CMK (cell line): ENCODE results near the gene FRAS1.
"Not testable (repeated sequence)": the region's sequence is repeated elsewhere in the genome, so short reads cannot be mapped to it uniquely, and the experiment has no call there.

Experiments
- DNase-seq: peaks from one replicate; pipeline ENCODE4 v3.0.0-alpha.2; 2010; ENCODE audit warnings: low read depth

Gene FRAS1

GRCh38 chr4:78325271-78326157, 268.4 kb downstream of the FRAS1 start:
- no peak for DNase-seq

DNA sequence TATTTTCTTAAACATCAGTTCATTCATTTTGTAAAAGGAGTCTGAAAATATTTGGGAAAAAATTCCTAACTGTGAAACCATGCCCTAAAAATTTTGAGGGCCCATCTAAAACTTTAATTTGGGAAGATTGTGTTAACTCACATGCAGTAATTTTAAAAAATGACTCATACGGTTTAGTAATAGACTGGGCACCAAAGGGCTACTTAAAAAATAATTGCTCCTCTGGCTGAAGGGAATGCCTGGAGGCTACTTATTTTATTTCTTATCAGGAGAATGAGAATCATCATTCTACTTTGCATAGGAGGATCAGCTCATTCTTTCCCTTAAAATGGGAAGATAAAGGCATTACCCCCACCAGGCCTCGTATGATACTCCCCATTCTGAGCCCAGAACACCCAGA, 271.5 kb downstream of the FRAS1 start:
- DNase-seq, result not testable (repeated sequence)

DNA sequence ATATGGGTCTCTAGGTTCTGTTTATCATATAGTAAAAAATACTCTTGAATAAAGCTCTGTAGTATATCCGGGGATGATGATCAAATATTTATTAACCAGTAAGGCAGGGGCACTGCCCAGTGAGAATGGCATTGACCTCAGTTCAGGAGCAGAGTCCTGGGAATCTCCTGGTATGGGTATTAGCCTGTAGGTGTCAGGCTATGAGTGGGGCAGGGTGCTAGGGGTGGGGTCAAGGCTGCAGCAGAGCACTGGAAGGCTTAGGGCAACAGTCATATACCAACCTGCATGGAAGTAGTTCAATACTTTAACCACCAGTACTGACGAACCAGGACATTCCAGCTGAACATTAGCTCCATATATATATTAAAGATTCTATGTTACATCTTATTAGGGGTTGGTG, 274.1 kb downstream of the FRAS1 start:
- no peak for DNase-seq

DNA sequence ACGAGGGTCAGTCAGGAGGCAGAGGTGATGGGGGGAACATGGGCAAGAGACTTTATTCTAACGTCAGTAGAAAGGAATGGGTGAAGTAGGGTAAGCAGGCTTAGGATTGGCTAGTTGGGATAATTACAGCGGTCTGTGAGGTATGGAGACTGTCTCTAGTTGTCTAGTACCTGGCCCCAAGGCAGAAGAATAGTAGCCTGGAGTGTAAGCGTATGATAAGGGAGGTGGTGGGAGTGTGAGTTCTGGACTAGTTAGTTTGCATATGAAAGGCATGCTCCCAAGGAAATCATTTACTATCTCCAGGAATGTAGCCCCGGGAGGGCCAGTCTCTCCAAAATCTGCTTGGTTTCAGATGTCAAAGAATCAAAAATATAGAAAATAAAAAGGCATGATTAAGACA, 274.8 kb downstream of the FRAS1 start:
- no peak for DNase-seq

- DNase-seq, result no peak
Measured at GRCh38 chr4:78332976-78333375, 275.9 kb downstream of the FRAS1 start.

- no peak for DNase-seq
Measured at GRCh38 chr4:78336093-78336943, 279.2 kb downstream of the FRAS1 start.

GRCh38 chr4:78337244-78338020, 280.3 kb downstream of the FRAS1 start:
- no peak for DNase-seq

DNA sequence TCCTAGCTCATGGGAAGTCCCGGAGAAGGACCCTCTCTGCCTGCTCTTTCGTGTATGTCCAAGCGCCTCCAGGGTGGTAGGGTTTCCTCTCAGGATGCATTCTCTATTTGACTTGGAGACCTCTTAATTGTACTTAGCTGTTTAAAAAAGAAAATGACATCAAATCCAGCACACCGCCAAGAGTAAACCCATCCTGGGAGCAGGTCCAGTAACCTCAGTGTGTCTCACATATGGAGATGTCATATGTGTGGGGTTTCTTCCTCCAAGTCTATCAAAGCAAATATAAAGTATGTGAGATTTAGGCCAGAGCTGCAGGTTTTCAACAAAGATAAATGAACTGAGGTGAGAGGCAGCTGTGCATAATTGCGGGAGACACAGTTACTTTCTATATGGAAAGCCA, 285.0 kb downstream of the FRAS1 start:
- no peak for DNase-seq

DNA sequence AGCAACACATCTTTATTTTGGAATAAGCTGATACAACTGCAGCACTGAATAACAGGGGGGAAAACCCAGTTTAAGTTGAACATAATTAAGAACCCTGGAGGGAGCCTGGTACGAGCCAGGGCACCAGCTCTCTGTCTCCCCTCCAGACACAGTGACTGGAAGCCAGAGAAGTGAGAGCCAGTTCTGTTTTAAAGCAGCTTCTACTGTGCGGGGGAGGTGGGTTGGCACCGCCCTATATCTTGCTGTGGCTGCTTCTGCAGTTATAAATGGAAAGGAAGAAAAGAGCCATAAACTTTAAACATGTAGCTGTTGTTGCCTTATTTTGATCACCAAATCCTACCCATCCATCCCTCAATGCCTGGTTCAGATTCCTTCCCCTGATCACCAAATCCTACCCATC, 286.6 kb downstream of the FRAS1 start:
- no peak for DNase-seq

- DNase-seq, result no peak
Measured at GRCh38 chr4:78345237-78345636, 288.1 kb downstream of the FRAS1 start.

DNA sequence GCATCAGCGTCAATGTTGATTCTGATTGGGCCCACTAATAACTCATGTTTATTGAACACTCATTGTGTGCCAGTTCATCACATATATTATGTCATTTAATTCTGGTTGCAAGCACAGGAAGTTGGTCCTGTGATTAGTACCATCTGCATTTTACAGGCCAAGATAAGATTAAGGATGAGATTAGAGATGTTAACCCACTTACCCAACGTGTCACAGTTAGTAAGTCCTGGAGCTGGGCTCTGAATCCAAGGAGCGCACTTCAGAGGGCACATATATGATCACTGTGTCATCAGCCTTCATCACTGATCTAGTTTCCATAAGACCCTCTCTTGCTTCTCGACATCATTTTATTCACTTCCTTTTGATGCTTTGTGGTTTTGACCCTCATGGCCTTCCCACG, 289.1 kb downstream of the FRAS1 start:
- DNase-seq, result no peak

DNA sequence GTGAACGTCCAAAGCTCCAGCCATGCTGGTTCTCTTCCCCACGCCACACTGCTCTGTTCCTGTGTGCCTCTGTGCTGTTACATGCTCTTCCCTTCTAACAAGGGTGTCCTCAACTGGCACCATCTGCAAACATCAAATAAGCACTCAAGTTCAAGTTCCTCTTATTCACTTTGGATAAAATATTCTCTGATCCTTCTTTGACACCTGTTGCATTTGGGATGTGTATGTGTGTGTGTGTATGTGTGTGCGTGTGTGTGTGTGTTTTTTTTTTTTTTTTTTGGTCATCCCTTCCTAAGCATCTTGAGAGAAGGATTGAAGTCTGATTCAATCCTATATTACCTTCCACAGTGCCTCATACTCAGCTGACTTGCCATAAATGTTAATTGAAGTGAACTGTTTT, 290.4 kb downstream of the FRAS1 start:
- no peak for DNase-seq

GRCh38 chr4:78353921-78354320, 296.8 kb downstream of the FRAS1 start:
- DNase-seq, result no peak

DNA sequence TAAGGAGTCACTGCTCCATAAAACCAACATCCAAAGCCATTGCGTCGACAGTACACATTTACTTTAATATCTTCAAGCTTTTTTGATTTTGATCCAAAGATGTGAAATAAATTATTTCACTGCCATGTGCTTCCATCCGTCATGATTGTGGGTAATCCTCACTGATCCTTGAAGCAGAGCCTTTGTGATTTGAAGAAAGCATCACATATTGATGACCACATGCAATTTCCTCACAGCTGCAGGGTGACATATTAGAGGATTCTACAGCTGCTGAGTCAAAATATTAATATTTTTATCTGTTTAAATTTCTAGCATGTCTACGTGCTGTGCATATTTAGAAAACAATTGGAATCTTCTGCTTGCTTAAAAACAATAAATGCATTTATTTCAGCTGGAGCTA, 297.7 kb downstream of the FRAS1 start:
- no peak for DNase-seq

DNA sequence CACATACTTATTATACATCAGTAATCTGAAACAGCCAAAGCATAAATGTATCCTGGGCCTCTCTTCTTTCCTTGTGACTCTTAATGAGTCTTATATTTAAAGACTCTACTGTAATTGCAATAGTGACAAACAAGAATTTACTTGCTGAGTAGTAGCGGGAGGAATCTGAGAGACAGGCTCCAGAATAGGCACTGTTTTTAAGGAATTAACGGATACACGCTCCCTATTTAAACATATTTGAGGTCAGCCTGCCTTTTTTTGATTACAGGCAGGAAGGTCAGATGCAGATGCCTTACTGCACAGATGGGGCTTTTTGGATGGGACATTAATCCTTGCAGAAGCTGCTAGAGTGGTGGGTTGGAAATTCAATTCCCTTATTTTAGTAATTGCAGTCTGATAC, 298.2 kb downstream of the FRAS1 start:
- no peak for DNase-seq

DNA sequence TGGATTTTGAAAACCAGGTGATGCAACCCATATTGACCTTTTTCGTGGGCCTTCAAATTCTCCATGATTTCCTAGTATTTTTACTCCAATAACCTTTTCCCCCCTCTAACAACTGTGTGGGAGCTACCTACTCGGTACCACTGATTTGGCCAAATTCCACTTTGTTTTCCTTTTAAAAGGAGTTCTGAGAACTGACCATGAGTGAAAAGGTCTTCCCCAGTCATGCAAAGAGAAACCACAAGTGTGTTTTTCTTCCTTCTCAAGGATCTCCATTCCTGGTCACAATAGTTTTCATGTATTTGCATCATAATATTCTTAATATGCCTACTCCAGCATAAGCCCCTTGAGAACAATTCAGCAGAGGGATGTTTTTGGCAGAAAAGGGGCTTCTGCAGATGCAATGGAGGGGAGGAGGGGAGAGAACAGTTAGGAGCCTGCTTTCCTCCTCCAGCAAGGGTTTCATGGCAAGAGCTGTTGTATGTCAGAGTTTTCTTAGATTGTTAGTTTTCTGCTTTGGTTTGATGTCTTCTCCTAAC, 299.2 kb downstream of the FRAS1 start:
- DNase-seq, result no peak

DNA sequence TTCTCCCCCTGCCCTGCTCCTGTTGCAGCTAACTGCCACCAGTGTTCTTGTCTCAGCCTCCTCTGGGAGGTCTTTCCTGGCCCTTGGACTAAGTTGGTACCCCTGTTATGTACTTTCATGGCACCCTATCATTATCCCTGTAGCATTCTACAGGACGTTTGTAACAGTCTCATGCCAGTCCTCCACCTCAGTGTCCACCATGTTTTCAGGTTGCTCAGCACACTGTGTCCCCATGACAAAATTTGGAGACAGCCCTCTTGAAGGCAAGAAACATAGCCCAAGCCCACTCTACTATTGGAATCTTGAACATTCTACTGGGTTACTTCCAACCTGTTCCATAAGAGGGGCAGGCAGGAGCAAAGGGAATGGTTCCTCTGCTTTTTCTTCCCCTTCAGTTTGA, 300.0 kb downstream of the FRAS1 start:
- no peak for DNase-seq

- no peak for DNase-seq
Measured at GRCh38 chr4:78360466-78360865, 303.3 kb downstream of the FRAS1 start.

DNA sequence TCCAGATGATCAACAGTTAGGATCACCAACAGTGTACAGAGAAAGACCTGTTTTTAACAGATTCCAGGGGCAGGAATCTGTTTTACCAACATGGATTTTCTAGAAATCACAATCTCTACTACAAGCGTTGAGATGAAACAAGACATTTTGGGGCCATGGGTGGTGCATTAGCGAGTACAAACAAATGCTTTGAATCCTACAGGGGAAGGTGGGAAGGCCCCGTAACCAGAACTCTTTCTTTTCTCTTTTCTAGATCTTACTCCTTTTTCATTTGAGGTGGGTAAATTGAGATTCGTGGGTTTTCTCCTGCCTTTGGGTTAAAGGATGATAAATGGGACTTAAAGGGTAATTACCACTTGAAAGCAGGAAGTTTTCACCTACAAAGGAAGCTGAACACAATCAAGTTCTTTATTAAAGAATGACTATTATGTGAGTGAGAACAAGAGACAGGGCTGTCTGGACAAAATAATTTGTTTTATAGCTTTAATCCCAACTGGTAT, 304.5 kb downstream of the FRAS1 start:
- no peak for DNase-seq

- no peak for DNase-seq
Measured at GRCh38 chr4:78362310-78362709, 305.2 kb downstream of the FRAS1 start.

DNA sequence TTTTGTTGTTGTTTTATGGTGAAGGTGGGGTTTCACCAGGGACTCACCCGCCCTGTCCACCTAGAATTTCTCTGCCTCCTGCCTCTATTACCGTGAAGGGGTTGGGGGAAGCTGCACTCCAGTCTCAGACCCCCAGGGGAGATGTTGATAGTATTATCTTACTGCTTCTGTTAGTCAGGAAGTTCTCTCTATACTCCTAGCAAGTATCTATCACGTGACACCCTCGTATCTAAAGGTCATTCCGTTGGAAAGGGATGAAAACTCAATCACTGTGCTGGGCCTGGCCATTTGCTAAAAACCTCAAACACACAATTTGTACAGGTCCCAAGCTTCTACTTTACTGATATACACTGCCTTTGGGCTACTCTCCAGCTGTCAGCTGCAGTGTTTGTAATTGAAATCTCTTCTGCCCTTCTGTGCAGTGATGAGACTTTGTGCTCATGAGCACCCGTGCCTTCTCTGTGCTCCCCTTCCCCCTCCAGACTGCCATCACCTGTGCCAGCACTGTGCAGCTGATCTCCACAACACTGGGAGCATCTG, 306.0 kb downstream of the FRAS1 start:
- DNase-seq, result no peak

GRCh38 chr4:78369679-78370078, 312.6 kb downstream of the FRAS1 start:
- DNase-seq, result no peak
